Smooth muscle cell (in vitro differentiated cells): ENCODE measurements around the gene CRABP2. TPM values are rescaled to one million over a fixed set of nuclear protein-coding genes. Genes with fewer than 3 reads are reported as not detected.

ENCODE experiments used
- DNase-seq: peaks from one replicate; lab custom pipeline; 2025; ENCODE audit not compliant: unreplicated experiment; lab: John Stamatoyannopoulos, UW
- H2AFZ ChIP-seq: fragments of 200-600 bp; sonication (generic); 2 replicates; pipeline ENCODE4 v1.6.0; 2016; ENCODE audit warnings: antibody characterized with exemption, low read depth, mild to moderate bottlenecking
- H3F3A ChIP-seq: fragments of 200-600 bp; sonication (generic); 2 replicates; pipeline ENCODE4 v1.6.0; 2017; ENCODE audit warnings: antibody characterized with exemption, low read depth
- H3K27ac ChIP-seq: fragments of 200-600 bp; sonication (generic); 2 replicates; pipeline ENCODE4 v1.5.1; 2016; ENCODE audit warnings: low read depth, mild to moderate bottlenecking
- H3K27me3 ChIP-seq: fragments of 200-600 bp; sonication (generic); 2 replicates; pipeline ENCODE4 v1.6.1; 2016; ENCODE audit warnings: low read depth, mild to moderate bottlenecking
- H3K36me3 ChIP-seq: fragments of 200-600 bp; sonication (generic); 2 replicates; pipeline ENCODE4 v1.5.1; 2016; ENCODE audit warnings: low read depth
- H3K4me1 ChIP-seq: fragments of 200-600 bp; sonication (generic); 2 replicates; pipeline ENCODE4 v1.5.1; 2016; ENCODE audit warnings: low read depth
- H3K4me2 ChIP-seq: fragments of 200-600 bp; sonication (generic); 2 replicates; pipeline ENCODE4 v1.6.0; 2016; ENCODE audit warnings: mild to moderate bottlenecking
- H3K4me3 ChIP-seq: fragments of 200-600 bp; sonication (generic); 2 replicates; pipeline ENCODE4 v1.5.1; 2016; ENCODE audit warnings: mild to moderate bottlenecking
- H3K79me2 ChIP-seq: fragments of 200-600 bp; sonication (generic); 2 replicates; pipeline ENCODE4 v1.6.0; 2016; ENCODE audit warnings: low read depth, mild to moderate bottlenecking
- H3K9ac ChIP-seq: fragments of 200-600 bp; sonication (generic); 2 replicates; pipeline ENCODE4 v1.6.0; 2016; ENCODE audit warnings: low read depth
- H3K9me3 ChIP-seq: fragments of 200-600 bp; sonication (generic); replicated peaks from 2 replicates; pipeline ENCODE4 v1.5.1; 2016; ENCODE audit warnings: low read depth
- H4K20me1 ChIP-seq: fragments of 200-600 bp; sonication (generic); 2 replicates; pipeline ENCODE4 v1.6.0; 2016; ENCODE audit warnings: low read depth
- CTCF ChIP-seq: fragments of 200-600 bp; sonication (generic); IDR thresholded peaks from 2 replicates; pipeline ENCODE4 v1.5.1; 2017; ENCODE audit warnings: borderline replicate concordance, mild to moderate bottlenecking, antibody characterized with exemption; ENCODE audit not compliant: insufficient read depth, poor library complexity, severe bottlenecking
- WGBS: methylation state at CpG from one replicate; pipeline ENCODE4 v1.1.7; 2016; ENCODE audit warnings: low lambda C conversion rate; 5-methylcytosine and 5-hydroxymethylcytosine counted together
- polyA plus RNA-seq: library from polyadenylated mRNA; unstranded; fragments of >200 nt; fragmentation: Nextera tagmentation; extraction: Ambion mirVana; gene quantifications from 2 replicates; pipeline ENCODE4 v1.2.1, GENCODE V29; 2016
- total RNA-seq: library from RNA; depleted of rRNA; stranded (reverse); fragments of >200 nt; gene quantifications from 2 replicates; pipeline ENCODE4 v1.2.3, GENCODE V29; 2014

CRABP2 gene
- total and polyA plus RNA-seq, 2 experiments from 2014 or later: 86.6 to 145 TPM

DNA sequence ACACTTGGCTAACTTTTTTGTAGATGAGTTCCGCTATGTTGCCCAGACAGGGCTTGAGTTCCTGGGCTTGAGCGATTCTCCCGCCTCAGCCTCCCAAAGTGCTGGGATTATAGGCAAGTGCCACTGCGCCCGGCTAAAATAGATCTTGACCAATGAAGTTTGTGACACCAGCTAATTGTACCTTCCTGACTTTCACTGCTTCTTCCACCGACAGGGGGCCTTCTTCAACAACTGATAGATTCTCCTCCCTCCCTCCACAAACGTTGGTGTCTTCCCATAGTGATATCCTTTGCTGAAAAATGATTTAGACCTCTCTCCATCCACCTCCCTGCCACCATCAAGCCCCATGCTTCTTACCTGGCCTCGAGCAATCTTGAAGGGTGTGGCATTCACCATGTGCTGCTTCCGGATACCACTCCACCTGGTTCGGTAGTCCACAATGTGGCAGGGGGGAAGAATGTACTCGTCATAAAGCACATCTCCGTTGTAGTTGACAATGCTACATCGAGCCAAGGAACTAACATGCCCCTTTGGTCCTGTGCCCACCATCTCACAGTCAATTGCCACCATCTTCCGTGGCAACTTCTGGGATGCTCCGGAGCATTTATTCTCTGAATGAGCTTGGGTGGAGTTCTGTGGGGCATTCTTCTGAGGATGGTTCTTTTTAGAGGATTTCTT lies 21.3 kb upstream of the CRABP2 start:
- no peaks in the 10 kb centered on the region for H3K9me3 ChIP-seq
- H3K4me1 ChIP-seq: peaks cover 31% of the 10 kb centered on the region
- WGBS: 54% methylated on average over 15 of the region's 15 CpGs
- H3K4me3 ChIP-seq: peak overlapping the region; percentile 38
- H3K9ac ChIP-seq: no peak overlapping the region
- peak overlapping the region; percentile 97 for H3K4me2 ChIP-seq
- TF ChIP-seq CTCF: peak; percentile 61
- H3F3A ChIP-seq: peaks cover 6% of the 10 kb centered on the region
- peaks cover 55% of the 10 kb centered on the region for H4K20me1 ChIP-seq
- H3K27me3 ChIP-seq: no peaks in the 10 kb centered on the region
- DNase-seq: no peak
- no peaks in the 10 kb centered on the region for H3K36me3 ChIP-seq
- no peak overlapping the region for H2AFZ ChIP-seq
- no peak overlapping the region for H3K27ac ChIP-seq
- H3K79me2 ChIP-seq: peaks cover 53% of the 10 kb centered on the region

GRCh38 chr1:156725683-156726280 lies 20.4 kb upstream of the CRABP2 start:
- no peaks in the 10 kb centered on the region for H3K9me3 ChIP-seq
- H2AFZ ChIP-seq: no peak overlapping the region
- no peaks in the 10 kb centered on the region for H3K36me3 ChIP-seq
- H3K4me2 ChIP-seq: peak overlapping the region; percentile 97
- H3F3A ChIP-seq: peaks cover 6% of the 10 kb centered on the region
- DNase-seq: peak; percentile 53
- TF ChIP-seq CTCF: peak; percentile 87
- H3K9ac ChIP-seq: no peak overlapping the region
- peaks cover 31% of the 10 kb centered on the region for H3K4me1 ChIP-seq
- WGBS: 19% methylated on average over 18 of the region's 18 CpGs
- peaks cover 53% of the 10 kb centered on the region for H3K79me2 ChIP-seq
- H3K27me3 ChIP-seq: no peaks in the 10 kb centered on the region
- peak overlapping the region; percentile 38 for H3K4me3 ChIP-seq
- peaks cover 59% of the 10 kb centered on the region for H4K20me1 ChIP-seq
- H3K27ac ChIP-seq: no peak overlapping the region

GRCh38 chr1:156721535-156721934 lies 16.2 kb upstream of the CRABP2 start:
- H3K79me2 ChIP-seq: peaks cover 31% of the 10 kb centered on the region
- H3K36me3 ChIP-seq: no peaks in the 10 kb centered on the region
- no peak overlapping the region for H3K27ac ChIP-seq
- H3K9me3 ChIP-seq: no peaks in the 10 kb centered on the region
- no peak overlapping the region for H3K9ac ChIP-seq
- H3K4me3 ChIP-seq: no peak overlapping the region
- TF ChIP-seq CTCF: no peak
- peaks cover 47% of the 10 kb centered on the region for H4K20me1 ChIP-seq
- peaks cover 14% of the 10 kb centered on the region for H3K4me1 ChIP-seq
- no peak overlapping the region for H2AFZ ChIP-seq
- peaks cover 6% of the 10 kb centered on the region for H3F3A ChIP-seq
- no peak for DNase-seq
- 84% methylated on average over 4 of the region's 4 CpGs for WGBS
- no peaks in the 10 kb centered on the region for H3K27me3 ChIP-seq
- no peak overlapping the region for H3K4me2 ChIP-seq
